WI38 (cell line): ENCODE data around the gene KRTCAP2.

Experiments used
- H3K4me3 ChIP-seq: 2 replicates; pipeline ENCODE4 v1.5.1; 2011; ENCODE audit warnings: low read depth, mild to moderate bottlenecking, control low read depth, low read length
- CTCF ChIP-seq: IDR thresholded peaks from 2 replicates; pipeline ENCODE4 v1.5.1; 2012; ENCODE audit warnings: low read depth, mild to moderate bottlenecking, control low read depth, low read length

The KRTCAP2 gene

GRCh38 chr1:155184351-155184811 is 11.3 kb upstream of the KRTCAP2 start:
- H3K4me3 ChIP-seq = no peak overlapping the region
- no peak for TF ChIP-seq CTCF

- H3K4me3 ChIP-seq = no peak overlapping the region
- TF ChIP-seq CTCF = no peak
These were observed 10.7 kb upstream of the KRTCAP2 start for GRCh38 chr1:155183775-155184221.

GRCh38 chr1:155182052-155182550 is 9.0 kb upstream of the KRTCAP2 start:
- no peak for TF ChIP-seq CTCF

GRCh38 chr1:155181371-155182051 is 8.4 kb upstream of the KRTCAP2 start:
- no peak overlapping the region for H3K4me3 ChIP-seq
- TF ChIP-seq CTCF = no peak

More at GRCh38 chr1:155182052-155182550, 9.0 kb upstream of the KRTCAP2 start:
- no peak overlapping the region for H3K4me3 ChIP-seq

GRCh38 chr1:155179112-155180031 is 6.3 kb upstream of the KRTCAP2 start:
- TF ChIP-seq CTCF = no peak
- no peak overlapping the region for H3K4me3 ChIP-seq

GRCh38 chr1:155178441-155179111 is 5.5 kb upstream of the KRTCAP2 start:
- H3K4me3 ChIP-seq = no peak overlapping the region
- no peak for TF ChIP-seq CTCF
